ENCODE results near the gene ITGA7. TPM values are rescaled to one million over a fixed set of nuclear protein-coding genes. Genes with fewer than 3 reads are reported as not detected.

Gene ITGA7
- polyA plus RNA-seq, 1 of the 3 experiments (the other 2 are of a cell fraction): 19.7 TPM

DNA sequence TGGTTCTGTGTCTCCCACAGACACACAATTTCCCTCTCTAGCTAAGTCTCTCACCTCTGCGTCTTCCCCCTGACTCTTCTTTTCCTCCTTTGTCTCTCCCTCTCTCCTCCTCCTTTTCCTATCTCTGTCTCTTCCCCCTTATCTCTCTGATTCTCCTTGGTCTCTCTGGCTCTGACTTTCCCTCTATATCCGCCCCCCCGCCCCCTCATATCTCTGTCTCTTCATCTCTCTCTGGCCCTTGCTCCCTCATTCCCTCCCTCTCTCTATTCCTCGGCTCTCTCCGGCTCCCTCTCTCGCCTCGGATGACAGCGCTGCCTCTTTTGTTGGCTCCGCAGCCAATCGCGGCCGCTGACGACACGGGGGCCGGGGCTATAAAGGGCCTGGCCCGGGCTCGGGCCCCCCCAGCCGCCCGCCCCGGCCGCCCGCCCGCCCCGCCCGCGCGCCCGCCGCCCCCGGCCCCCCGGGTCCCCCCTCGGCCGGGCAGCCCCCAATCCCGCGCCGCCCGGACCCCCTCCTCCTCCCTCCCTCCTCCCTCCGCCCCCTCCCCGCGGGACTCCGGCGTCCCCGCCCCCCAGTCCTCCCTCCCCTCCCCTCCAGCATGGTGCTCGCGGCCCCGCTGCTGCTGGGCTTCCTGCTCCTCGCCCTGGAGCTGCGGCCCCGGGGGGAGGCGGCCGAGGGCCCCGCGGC lies 35.2 kb upstream of the ITGA7 start, which contains the start of gene GDF11:
TSS of gene GDF11 (plus strand) at position 404 of the 687 bp plus-strand sequence. CDS start at position 599, 195 bp downstream.
- DNase-seq: peak; percentile 91
- no peaks in the 10 kb centered on the region for H4K20me1 ChIP-seq (ENCODE audit: insufficient read depth)
- H3K9me3 ChIP-seq: no peaks in the 10 kb centered on the region
- under 1% methylated on average over 16 of the region's 53 CpGs for WGBS (ENCODE audit: low lambda C conversion rate)
- peaks cover 8 to 35% of the 10 kb centered on the region in 2 experiments for H3K4me1 ChIP-seq (ENCODE audit: control insufficient read depth in 1 of 2, insufficient read depth in 2 of 2, low read depth in 1 of 2, low read length in 1 of 2)
- TF ChIP-seq, protein P1, sequence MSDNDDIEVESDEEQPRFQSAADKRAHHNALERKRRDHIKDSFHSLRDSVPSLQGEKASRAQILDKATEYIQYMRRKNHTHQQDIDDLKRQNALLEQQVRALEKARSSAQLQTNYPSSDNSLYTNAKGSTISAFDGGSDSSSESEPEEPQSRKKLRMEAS (IDR thresholded peaks at IDR 0.05; ENCODE audit: low read depth): peak; percentile 59; the same call in 1 of the 2 replicates
- TF ChIP-seq, protein P2, sequence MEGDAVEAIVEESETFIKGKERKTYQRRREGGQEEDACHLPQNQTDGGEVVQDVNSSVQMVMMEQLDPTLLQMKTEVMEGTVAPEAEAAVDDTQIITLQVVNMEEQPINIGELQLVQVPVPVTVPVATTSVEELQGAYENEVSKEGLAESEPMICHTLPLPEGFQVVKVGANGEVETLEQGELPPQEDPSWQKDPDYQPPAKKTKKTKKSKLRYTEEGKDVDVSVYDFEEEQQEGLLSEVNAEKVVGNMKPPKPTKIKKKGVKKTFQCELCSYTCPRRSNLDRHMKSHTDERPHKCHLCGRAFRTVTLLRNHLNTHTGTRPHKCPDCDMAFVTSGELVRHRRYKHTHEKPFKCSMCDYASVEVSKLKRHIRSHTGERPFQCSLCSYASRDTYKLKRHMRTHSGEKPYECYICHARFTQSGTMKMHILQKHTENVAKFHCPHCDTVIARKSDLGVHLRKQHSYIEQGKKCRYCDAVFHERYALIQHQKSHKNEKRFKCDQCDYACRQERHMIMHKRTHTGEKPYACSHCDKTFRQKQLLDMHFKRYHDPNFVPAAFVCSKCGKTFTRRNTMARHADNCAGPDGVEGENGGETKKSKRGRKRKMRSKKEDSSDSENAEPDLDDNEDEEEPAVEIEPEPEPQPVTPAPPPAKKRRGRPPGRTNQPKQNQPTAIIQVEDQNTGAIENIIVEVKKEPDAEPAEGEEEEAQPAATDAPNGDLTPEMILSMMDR (IDR thresholded peaks at IDR 0.05): no peak
- peak; percentile 53 for TF ChIP-seq TAF1 (IDR thresholded peaks at IDR 0.05; ENCODE audit: borderline replicate concordance, low read depth, low read length)
- peak; percentile 31 for TF ChIP-seq CHD2 (IDR thresholded peaks at IDR 0.05; ENCODE audit: low read length, partially characterized antibody)
- TF ChIP-seq FOXJ3 (CRISPR knock-in tag; IDR thresholded peaks at IDR 0.05): no peak
- peak; percentile 54; the same call in 1 of the 2 replicates for TF ChIP-seq SIN3A (IDR thresholded peaks at IDR 0.05; ENCODE audit: borderline replicate concordance, low read depth, low read length)
- no peak for TF ChIP-seq RAD21 (IDR thresholded peaks at IDR 0.05; ENCODE audit: low read length)
- TF ChIP-seq EZH2phosphoT487 (IDR thresholded peaks at IDR 0.05; ENCODE audit: borderline replicate concordance, low read depth): no peak
- TF ChIP-seq JUND (IDR thresholded peaks at IDR 0.05): no peak
- peak; percentile 75; the same call in 1 of the 2 replicates for TF ChIP-seq MXI1 (IDR thresholded peaks at IDR 0.05; ENCODE audit: low read depth, low read length)
- peak; percentile 50; the same call in 1 of the 2 replicates for TF ChIP-seq GATA2 (CRISPR knock-in tag; IDR thresholded peaks at IDR 0.05)
- no peak for TF ChIP-seq NFIC (IDR thresholded peaks at IDR 0.05; ENCODE audit: borderline replicate concordance)
- no peak for TF ChIP-seq RXRA (IDR thresholded peaks at IDR 0.05; ENCODE audit: borderline replicate concordance, low read depth)
- peak; percentile 82 for TF ChIP-seq POLR2AphosphoS5 (IDR thresholded peaks at IDR 0.05; ENCODE audit: low read depth, low read length)
- peak within 1 kb of the TSS; percentile 90 for H3K4me2 ChIP-seq
- no peaks in the 10 kb centered on the region for H3K9me2 ChIP-seq
- peaks cover 26% of the 10 kb centered on the region for H3F3A ChIP-seq (replicated peaks; ENCODE audit: insufficient read depth)
- H3K79me2 ChIP-seq (ENCODE audit: insufficient read depth): no peaks in the 10 kb centered on the region
- peaks cover 3% of the 10 kb centered on the region in 2 experiments for H3K36me3 ChIP-seq (replicated peaks in 1 of 2; ENCODE audit: control insufficient read depth in 1 of 2, insufficient read depth in 2 of 2, low read length in 1 of 2)
- H3K27me3 ChIP-seq (ENCODE audit: insufficient read depth): no peaks in the 10 kb centered on the region
- ChIA-PET CTCF (interaction anchor here (0.8 to 14.4 kb wide), 9 partner anchors 12 to 253 kb away, joined by 3 to 358 read pairs (median 4); partner anchors contain the start of genes BLOC1S1 and RDH5), POLR2A (interaction anchor here (0.9 to 1.8 kb wide), 4 partner anchors 11 to 87 kb away, joined by 3 to 7 read pairs (median 6); partner anchors contain the start of genes CD63, DNAJC14, ORMDL2 and SARNP)
- H3K4me3 ChIP-seq (ENCODE audit: low read depth in 2 of 2, low read length in 1 of 2): peak within 1 kb of the TSS; percentile 77 to 79
- H3K27ac ChIP-seq (ENCODE audit: low read depth in 2 of 2, low read length in 1 of 2): peak within 1 kb of the TSS; percentile 50 to 70; a peak in 2 of 4 replicates
- H3K9ac ChIP-seq: peak within 1 kb of the TSS; percentile 65; the same call in 1 of the 2 replicates
- H2AFZ ChIP-seq (ENCODE audit: low read depth): peak within 1 kb of the TSS; percentile 95

Measured in SK-N-SH (cell line).